ENCODE data around the gene ARHGEF3. TPM values are rescaled to one million over a fixed set of nuclear protein-coding genes. Genes with fewer than 3 reads are reported as not detected.

Gene ARHGEF3
- total RNA-seq, 1 experiment from 2014 or later, result 10.2 TPM

DNA sequence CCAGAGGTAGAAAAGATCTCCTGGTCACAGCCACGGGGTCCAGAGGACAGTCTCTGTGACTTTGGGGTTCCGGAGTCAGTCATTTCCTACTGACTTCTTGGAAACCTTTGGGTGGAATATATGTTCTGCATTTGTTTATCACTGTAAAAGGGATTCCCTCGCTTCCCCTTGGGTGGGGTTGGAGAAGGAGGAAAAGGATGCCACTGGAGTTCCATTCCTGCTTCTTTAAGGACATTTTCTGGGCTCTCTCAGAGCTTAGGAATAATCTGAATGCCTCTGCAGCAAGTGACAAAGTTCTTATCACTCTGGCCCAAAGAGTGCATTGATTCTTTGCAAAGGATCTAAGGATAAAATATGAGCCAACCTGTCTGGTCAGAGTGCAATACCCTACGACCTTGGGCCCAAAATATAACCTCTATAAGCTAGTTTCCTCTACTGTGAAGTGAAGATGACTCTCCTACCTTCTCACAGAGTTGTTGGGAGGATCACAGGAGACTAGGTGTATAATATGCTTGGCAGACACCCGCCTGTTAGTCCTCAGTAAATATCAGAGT is 17.2 kb downstream of the ARHGEF3 start:
- Histone ChIP-seq H3K27me3 (replicated peaks; ENCODE audit: control insufficient read depth, insufficient read depth, low read length) (no peaks in the 10 kb centered on the region), H3K36me3 (ENCODE audit: control insufficient read depth, insufficient read depth, low read length) (no peaks in the 10 kb centered on the region), H3K9me3 (no peaks in the 10 kb centered on the region), H3K4me1 (peaks cover 23% of the 10 kb centered on the region), H3K4me3 (ENCODE audit: low read depth, low read length) (no peak overlapping the region)
- peaks cover 25% of the 10 kb centered on the region for H3K4me1 Mint-ChIP-seq (ENCODE audit: low read depth, unreplicated experiment)
- CTCF ChIA-PET, result no interaction called here
- no peak for DNase-seq
- no peaks in the 10 kb centered on the region for H3K27me3 Mint-ChIP-seq (ENCODE audit: insufficient read depth, unreplicated experiment)
- BruUV-seq (replicated peaks), result no TSS peak
- TF ChIP-seq, protein P1, sequence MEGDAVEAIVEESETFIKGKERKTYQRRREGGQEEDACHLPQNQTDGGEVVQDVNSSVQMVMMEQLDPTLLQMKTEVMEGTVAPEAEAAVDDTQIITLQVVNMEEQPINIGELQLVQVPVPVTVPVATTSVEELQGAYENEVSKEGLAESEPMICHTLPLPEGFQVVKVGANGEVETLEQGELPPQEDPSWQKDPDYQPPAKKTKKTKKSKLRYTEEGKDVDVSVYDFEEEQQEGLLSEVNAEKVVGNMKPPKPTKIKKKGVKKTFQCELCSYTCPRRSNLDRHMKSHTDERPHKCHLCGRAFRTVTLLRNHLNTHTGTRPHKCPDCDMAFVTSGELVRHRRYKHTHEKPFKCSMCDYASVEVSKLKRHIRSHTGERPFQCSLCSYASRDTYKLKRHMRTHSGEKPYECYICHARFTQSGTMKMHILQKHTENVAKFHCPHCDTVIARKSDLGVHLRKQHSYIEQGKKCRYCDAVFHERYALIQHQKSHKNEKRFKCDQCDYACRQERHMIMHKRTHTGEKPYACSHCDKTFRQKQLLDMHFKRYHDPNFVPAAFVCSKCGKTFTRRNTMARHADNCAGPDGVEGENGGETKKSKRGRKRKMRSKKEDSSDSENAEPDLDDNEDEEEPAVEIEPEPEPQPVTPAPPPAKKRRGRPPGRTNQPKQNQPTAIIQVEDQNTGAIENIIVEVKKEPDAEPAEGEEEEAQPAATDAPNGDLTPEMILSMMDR (IDR thresholded peaks at IDR 0.05; ENCODE audit: insufficient read depth in 1 of 2, low read depth in 1 of 2, low read length in 1 of 2, severe bottlenecking in 1 of 2, unreplicated experiment in 1 of 2), result no peak
- H3K9me3 Mint-ChIP-seq (ENCODE audit: unreplicated experiment), result no peaks in the 10 kb centered on the region
- no peak overlapping the region for H3K27ac Mint-ChIP-seq (ENCODE audit: unreplicated experiment)
- no peaks in the 10 kb centered on the region for H3K36me3 Mint-ChIP-seq (ENCODE audit: insufficient read depth, unreplicated experiment)
- H3K4me3 Mint-ChIP-seq (ENCODE audit: unreplicated experiment), result no peak overlapping the region
- intact Hi-C loops (cut with micrococcal nuclease; ENCODE audit: unreplicated experiment), result no loop called here
- POLR2A ChIA-PET, result no interaction called here

DNA sequence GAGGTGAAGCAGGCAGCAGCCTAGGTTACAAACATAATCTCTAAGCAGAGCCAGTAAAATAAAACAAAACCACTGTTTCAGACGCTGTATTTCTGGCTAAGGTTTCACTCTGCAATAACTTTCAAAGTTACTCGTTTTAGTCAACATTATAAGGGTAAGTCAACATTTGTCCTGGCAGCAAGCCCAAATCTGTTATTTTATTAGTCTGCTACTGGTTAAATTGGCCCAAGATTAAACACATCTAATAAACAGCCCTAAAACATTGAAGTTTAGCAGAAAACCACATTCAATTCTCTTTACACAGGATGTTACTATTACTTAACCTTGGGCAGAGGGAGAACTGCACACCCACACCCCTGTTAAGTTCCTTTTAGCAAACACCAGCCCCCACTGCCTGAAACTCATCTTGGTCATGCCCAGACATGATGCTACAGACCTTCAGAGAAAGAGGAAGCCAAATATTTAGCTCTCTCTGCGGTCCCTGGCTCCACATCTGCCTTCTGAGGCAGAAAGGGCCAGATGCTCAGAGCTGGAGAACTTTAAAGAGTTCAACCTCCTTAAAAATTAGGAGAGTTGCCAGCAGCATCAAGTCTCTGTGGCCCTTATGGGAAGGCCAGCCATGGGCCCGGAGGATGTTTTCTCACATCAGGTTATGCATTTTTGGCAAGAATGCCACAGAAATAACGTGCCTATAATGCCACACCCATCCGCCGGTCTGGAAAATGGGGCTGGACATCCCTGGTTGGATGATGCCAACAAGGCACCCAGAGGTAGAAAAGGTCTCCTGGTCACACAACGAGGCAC is 17.9 kb downstream of the ARHGEF3 start:
- ChIA-PET POLR2A (no interaction called here), CTCF (no interaction called here)
- peaks cover 23% of the 10 kb centered on the region for H3K4me1 ChIP-seq
- no peak overlapping the region for H3K4me3 Mint-ChIP-seq (ENCODE audit: unreplicated experiment)
- no peaks in the 10 kb centered on the region for H3K36me3 Mint-ChIP-seq (ENCODE audit: insufficient read depth, unreplicated experiment)
- no peak overlapping the region for H3K4me3 ChIP-seq (ENCODE audit: low read depth, low read length)
- H3K27ac Mint-ChIP-seq (ENCODE audit: unreplicated experiment), result no peak overlapping the region
- H3K9me3 ChIP-seq, result no peaks in the 10 kb centered on the region
- intact Hi-C loops (cut with micrococcal nuclease; ENCODE audit: unreplicated experiment), result no loop called here
- peaks cover 25% of the 10 kb centered on the region for H3K4me1 Mint-ChIP-seq (ENCODE audit: low read depth, unreplicated experiment)
- BruUV-seq (replicated peaks), result no TSS peak
- H3K27me3 Mint-ChIP-seq (ENCODE audit: insufficient read depth, unreplicated experiment), result no peaks in the 10 kb centered on the region
- H3K36me3 ChIP-seq (ENCODE audit: control insufficient read depth, insufficient read depth, low read length), result no peaks in the 10 kb centered on the region
- no peaks in the 10 kb centered on the region for H3K9me3 Mint-ChIP-seq (ENCODE audit: unreplicated experiment)
- DNase-seq, result no peak
- TF ChIP-seq, protein P1 (IDR thresholded peaks at IDR 0.05; ENCODE audit: insufficient read depth in 1 of 2, low read depth in 1 of 2, low read length in 1 of 2, severe bottlenecking in 1 of 2, unreplicated experiment in 1 of 2), result no peak
- H3K27me3 ChIP-seq (replicated peaks; ENCODE audit: control insufficient read depth, insufficient read depth, low read length), result no peaks in the 10 kb centered on the region

DNA sequence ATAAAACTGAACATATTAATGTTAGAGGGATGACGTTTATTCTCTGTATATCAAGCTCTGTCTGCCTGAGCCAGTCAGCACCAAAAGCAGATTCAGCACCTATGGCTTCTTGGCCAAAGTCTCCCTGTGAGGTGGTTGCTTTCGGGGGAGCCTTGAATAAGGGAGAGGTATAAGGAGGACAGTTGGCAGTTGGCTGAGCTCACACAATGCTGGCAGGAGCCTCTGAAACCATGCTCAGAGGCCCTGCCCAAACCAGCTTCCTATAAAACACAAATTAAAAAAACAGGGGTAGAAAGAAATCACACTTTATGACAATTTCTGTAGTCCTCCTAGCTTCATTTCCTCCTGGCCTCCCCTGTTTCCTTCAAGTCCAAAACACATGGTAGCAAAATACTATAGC is 18.8 kb downstream of the ARHGEF3 start:
- no TSS peak for BruUV-seq (replicated peaks)
- peaks cover 23% of the 10 kb centered on the region for H3K4me1 ChIP-seq
- no peaks in the 10 kb centered on the region for H3K27me3 ChIP-seq (replicated peaks; ENCODE audit: control insufficient read depth, insufficient read depth, low read length)
- Mint-ChIP-seq H3K4me1 (ENCODE audit: low read depth, unreplicated experiment) (peaks cover 25% of the 10 kb centered on the region), H3K27ac (ENCODE audit: unreplicated experiment) (peak overlapping the region; percentile 40), H3K9me3 (ENCODE audit: unreplicated experiment) (no peaks in the 10 kb centered on the region), H3K4me3 (ENCODE audit: unreplicated experiment) (no peak overlapping the region), H3K36me3 (ENCODE audit: insufficient read depth, unreplicated experiment) (no peaks in the 10 kb centered on the region), H3K27me3 (ENCODE audit: insufficient read depth, unreplicated experiment) (no peaks in the 10 kb centered on the region)
- DNase-seq, result no peak
- ChIA-PET POLR2A (no interaction called here), CTCF (no interaction called here)
- TF ChIP-seq, protein P1 (IDR thresholded peaks at IDR 0.05; ENCODE audit: insufficient read depth in 1 of 2, low read depth in 1 of 2, low read length in 1 of 2, severe bottlenecking in 1 of 2, unreplicated experiment in 1 of 2), result no peak
- H3K36me3 ChIP-seq (ENCODE audit: control insufficient read depth, insufficient read depth, low read length), result no peaks in the 10 kb centered on the region
- H3K4me3 ChIP-seq (ENCODE audit: low read depth, low read length), result no peak overlapping the region
- intact Hi-C loops (cut with micrococcal nuclease; ENCODE audit: unreplicated experiment), result no loop called here
- no peaks in the 10 kb centered on the region for H3K9me3 ChIP-seq
